Posterior cingulate gyrus (tissue), 11 donors: ENCODE data around the gene LZTFL1.
"Not testable (repeated sequence)": the region's sequence is repeated elsewhere in the genome, so short reads cannot be mapped to it uniquely, and the experiment has no call there.

Experiments
- DNase-seq, 10 donors: peaks; one replicate each; pipeline versions ENCODE4 v3.0.0 to v3.0.0-alpha.2; 2020 to 2021; ENCODE audit warnings: mixed read lengths in 3 of 10
- intact Hi-C: fragments of 100-400 bp; cut with DNase I; formaldehyde crosslinking; loops from one replicate; pipeline ENCODE4 v1.15.1; 2023

The LZTFL1 gene

DNA sequence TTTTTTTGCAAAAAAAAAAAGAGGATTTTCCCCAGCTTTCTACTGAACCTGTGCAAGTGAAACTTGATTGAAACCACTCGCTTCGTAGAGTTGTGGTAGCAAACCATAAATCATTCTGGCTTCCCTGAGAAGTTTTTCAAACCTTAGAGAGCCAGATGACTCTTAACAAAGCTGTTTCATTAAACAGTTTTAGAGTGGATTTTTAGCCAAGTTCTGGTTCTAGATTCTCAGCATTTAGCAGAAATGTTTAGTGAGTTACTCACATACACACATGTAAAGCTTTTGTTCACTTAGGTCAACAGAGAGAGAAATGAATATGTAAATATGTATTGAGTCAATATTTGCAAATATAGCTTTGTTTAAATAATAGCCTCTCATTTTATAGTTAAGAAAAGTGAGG lies 26.3 kb upstream of the LZTFL1 start:
- intact Hi-C loops = no loop called here
- DNase-seq = no peak

DNA sequence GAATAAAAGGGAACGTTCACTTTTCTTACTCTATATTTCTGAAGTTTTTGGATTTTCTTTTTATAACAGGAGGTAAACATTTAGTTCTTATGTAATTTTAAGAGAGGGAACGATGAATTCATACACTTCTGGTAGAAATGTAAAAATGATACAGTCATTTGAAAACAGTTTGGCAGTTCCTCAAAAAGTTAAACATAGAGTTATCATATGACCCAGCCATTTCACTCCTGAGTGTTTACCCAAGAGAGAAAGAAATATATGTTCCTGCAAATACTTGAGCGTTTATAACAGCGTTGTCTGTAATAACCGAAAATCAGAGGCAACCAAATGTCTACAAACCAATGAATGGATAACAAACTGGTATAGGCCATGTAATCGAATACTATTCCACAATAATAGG lies 23.6 kb upstream of the LZTFL1 start:
- no peak for DNase-seq
- intact Hi-C loops = no loop called here

DNA sequence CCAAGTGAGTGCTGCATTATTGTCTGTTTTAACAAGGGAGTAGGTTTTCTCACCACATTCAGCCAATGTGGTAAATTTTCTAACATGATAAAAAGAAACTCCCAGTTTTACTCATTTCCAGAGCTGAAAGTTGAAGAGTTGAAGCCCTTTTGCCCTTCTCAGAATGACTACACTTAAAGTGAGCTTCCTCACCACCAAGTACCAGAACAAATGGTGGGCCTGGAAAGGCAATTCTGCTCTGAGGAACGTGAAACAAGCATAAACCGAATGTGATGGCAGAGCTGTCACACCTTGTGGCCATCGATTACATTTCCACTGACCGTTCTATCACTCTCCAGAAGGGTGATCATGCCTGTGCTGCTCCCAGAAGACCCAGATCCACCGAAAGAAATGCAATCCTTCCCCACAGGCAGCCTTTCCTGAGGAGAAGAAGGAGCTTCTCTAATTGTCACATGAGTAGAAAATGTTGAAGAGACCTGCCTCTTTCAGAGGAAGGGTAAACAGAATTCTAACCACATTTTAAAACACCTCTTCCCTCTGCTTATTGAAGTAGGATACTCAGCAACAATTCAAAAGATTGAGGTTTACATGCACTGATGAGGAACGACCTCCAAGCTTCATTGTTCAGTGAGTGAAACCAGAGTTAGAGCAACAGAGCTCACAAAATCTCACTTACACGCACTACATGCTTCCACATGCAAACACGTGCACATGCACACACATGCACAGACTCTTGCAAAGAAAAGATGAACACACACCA lies 23.0 kb upstream of the LZTFL1 start:
- intact Hi-C loops = no loop called here
- DNase-seq = no peak

DNA sequence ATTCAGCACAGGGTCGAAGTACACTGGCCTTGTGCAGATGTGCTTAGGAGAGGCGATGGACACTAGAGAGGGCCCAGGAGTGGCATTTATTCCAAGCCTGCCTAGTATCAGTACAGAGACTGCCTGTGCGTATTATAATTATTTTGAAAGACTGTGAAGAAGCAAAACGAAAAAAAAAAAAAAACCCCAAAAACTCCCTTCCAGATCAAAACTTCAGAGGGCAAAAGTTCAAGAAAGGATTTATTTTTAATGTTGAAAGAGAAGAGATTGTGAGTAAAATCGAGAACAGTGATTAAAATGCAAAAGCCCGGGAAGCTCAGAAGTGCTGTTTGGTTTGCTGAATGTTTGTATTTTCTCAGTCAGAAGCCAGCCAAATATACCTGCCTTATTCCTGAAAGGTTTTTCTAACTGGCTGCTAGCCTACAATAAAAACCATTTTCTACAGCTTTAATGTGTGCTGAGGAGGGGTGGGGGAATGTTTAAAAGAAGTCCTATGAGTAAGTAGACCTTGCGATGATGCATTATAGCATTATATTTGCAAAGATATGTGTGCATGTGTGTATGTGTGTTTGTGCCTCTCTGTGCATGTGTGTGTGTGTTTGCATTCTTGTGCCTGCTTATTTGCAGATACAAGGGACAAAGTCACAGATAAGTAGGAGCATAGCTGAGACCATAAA lies 19.3 kb upstream of the LZTFL1 start:
- intact Hi-C loops = no loop called here

DNA sequence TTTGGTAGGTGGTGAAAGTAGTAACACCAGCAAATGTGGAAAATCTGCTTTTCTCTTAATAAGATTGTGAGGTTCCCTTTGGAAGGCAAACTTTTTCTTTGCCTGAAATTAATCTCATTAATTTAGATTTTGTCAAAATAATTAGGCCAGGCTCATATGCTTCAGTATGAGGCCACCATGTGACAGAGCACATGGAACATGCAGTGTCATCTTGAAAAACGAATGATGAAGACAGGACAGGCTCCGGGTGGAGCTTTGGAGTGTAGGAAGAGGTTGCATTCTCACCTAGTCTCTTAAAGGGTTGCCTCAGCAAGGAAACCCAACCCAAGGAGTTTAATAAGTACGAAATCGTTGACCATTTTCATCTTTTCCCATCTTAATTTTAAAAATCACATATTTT lies 18.6 kb upstream of the LZTFL1 start:
- no peak for DNase-seq
- intact Hi-C loops = no loop called here

More for the DNA sequence above, 19.3 kb upstream of the LZTFL1 start:
- no peak for DNase-seq

DNA sequence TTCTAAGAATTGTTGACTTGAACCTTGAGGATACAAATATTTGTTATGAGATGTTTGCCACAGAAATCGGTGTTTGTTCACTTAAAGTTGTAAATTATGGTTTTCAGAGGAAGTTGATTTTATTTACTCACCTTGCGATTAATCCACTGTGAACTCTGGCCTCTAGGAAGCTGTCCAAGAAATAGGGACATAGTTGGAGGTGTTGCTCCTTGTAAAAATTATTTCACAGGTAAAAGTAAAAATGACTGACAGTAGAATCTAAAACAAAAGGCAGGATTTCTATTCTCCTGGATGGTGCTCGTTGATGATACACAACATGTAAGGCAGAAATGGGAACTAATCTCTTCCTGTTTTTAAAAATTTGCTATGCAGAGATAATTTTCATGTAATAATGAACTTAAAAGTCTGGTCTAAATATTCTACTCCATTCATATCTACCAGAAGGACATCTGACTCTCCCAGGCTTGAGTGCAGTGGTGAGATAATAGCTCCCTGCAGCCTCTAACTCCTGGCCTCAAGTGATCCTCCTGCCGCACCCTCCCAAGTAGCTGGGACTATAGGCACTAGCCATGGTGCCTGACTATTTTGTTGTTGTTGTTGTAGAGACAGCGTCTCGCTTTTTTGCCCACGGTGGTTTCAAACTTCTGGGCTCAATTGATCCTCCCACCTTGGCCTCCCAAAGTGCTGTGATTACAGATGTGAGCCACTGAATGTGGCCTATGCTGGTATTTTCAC lies 17.1 kb upstream of the LZTFL1 start:
- intact Hi-C loops = no loop called here
- DNase-seq = no peak

DNA sequence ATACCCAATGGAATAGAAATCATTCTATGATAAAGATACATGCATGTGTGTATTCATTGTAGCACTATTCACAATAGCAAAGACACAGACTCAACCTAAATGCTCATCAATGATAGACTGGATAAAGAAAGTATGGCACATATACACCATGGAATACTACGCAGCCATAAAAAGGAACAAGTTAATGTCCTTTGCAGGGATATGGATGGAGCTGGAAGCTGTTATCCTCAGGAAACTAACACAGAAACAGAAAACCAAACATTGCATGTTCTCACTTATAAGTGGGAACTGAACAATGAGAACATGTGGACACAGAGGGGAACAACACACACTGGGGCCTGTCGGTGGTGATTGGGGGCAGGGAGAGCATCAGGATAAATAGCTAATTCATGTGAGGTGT lies 15.1 kb upstream of the LZTFL1 start:
- DNase-seq, intact Hi-C loops: not testable (repeated sequence)

DNA sequence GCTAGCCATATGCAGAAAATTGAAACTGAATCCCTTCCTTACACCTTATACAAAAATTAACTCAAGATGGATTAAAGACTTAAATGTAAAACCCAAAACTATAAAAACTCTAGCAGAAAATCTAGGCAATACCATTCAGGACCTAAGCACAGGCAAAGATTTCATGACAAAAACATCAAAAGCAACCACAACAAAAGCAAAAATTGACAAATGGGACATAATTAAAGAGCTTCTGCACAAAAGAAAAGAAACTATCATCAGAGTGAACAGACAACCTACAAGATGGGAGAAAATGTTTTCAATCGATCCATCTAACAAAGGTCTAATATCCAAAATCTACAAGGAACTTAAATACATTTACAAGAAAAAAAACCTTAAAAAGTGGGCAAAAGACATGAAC lies 14.4 kb upstream of the LZTFL1 start:
- intact Hi-C loops, DNase-seq: not testable (repeated sequence)

DNA sequence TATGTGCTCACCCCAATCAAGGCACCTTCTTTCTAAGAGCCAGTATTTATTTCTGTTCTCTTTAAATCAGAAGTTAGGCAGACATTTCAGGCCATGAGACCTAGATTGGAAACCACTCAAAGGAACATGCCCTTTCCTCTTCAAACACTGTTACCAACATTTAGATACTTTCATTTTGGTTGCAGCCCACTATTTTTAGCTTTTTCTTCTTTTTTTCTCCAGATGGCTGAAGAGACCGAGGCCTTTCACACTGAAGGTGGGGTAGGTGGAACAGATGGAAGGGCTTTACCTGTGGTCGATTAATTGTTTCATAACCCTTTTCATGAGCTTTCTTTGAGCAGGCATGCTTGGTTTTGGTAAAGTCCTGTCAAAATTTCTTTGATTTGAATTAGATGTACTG lies 10.9 kb upstream of the LZTFL1 start:
- DNase-seq = no peak
- intact Hi-C loops = no loop called here

DNA sequence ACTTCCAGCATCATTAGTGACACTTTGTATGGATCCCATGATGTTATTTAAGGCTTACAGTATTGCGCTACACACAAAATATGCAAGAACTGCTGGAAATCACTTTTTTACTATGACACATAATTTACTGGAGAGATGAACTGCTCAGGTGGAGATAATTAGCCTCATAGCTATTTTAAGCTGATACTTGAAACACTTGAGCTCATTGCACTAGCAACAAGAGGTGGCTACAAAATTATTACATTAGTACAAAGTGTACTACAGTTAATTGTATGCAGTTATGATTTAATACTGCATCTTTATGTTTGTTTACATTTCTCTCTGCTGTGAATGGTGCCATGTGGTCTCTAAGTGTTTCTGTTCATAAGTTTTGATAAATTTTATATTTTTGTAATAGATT lies 6.5 kb upstream of the LZTFL1 start:
- intact Hi-C loops = no loop called here
- no peak for DNase-seq

DNA sequence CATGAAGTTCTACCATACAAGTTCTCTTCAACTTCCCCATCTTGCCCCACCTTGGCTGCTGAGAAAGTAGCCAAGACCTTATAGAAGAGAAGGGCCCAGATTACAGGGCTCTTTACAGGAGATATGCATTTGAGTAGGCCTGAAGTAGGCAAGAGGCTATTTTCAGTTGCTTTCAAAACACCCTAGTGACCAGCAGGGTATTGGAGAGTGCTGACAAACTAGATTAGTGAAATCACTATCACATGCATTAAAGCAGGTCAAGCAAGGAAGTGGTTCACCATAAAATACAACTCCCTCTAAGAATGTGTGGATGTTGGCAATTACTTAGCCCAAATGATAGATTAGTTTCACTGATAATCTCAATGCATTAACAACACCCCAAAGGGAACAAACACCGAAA lies 2.7 kb upstream of the LZTFL1 start:
- intact Hi-C loops = loop anchor here (5.0 kb wide), 1 partner anchor 233 kb away; no protein-coding TSS in a partner anchor
- DNase-seq = no peak

DNA sequence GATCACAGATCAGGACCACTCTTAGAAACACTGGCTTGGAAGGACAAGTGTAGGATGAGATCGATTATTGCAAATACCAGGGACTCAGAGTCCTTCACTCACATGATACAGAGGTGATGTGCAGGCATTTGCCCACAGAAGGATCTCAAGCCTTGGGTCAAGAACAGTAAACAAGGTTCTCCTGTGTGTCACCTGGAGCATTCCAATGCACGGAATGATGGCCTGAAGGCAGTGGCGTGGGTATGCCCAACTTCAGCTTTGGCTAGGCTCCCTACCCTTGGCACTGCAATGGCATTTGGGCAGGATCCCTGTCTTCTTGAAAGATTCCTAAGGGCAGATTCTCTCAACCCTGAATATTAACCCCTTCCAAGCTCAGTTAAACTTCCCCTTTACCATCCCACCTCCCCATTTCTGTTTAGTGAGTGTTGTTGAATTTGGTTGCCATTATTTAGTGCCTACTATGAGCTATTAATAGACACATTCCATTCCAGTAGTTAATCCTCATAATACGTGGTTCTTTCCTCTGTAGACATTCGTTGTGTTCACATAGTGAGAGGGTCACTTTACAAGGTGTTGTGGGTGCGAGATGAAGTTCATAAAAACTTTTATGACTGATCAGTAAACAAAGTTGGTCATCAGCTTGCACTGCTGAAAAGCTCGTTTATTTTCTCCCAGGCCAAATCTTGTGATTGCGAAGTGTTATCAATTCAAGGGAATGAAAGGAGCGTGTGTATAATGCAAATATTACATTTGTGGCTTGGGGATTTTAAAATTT lies 1.1 kb upstream of the LZTFL1 start:
- intact Hi-C loops = loop anchor here (5.0 kb wide), 1 partner anchor 234 kb away; no protein-coding TSS in a partner anchor
- DNase-seq = no peak

DNA sequence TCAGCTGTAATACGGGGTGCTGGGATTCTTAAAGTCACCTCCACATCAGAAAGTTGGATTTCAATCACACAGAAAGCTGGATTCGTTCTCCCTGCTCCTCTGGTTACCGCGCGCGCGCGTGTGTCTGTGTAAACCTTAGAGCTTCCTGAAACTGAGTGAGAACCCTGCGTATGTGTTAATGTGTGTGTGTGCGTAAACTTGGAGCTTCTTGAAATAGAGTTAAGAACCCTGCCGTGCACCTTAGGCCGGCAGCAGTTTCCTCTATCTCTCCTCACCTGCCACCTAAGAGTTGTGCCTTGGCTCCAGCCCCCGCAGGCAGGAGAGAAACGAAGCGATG lies 531 bp downstream of the LZTFL1 start:
- intact Hi-C loops = loop anchor here (5.0 kb wide), 1 partner anchor 236 kb away; no protein-coding TSS in a partner anchor
- DNase-seq = peak in 1 of 10 donors; percentile 17

DNA sequence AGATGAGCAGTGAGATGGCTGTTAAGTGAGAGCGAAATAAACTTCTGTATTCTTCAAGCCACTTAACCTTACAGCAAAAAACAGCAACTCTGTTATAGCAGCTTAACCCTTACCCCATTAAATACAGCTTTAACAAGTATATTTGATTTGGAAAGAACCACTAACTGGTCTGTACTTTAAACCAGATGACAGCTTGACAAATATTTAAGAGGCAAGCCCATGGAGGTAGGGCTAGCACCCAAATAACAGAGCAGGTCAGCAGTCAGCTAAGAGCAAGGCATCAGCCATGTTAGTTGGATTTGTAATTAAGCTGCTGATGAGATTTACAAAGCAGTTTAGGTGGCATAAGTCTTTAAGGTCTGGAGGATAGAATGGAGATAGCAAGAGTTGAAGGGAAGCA lies 3.5 kb downstream of the LZTFL1 start:
- intact Hi-C loops = no loop called here
- DNase-seq = no peak

DNA sequence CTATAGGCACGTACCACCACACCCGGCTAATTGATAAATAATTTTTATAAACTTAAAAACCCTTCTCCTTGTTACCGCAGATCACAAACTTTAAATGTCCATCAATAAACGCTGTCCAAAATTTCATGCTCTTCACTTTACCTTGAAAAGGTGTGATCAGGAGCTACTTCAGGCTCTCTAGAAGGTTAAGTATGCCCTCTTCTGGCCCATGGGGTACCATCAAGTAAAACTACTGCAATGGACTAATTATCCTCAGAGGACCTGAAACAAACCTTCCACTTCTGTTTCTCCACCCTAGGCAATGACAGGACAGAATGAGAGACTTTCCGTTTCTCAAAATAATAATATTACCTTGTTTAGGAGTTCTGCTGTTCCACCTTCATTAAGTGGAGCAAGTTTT lies 9.2 kb downstream of the LZTFL1 start:
- intact Hi-C loops = no loop called here
- no peak for DNase-seq

DNA sequence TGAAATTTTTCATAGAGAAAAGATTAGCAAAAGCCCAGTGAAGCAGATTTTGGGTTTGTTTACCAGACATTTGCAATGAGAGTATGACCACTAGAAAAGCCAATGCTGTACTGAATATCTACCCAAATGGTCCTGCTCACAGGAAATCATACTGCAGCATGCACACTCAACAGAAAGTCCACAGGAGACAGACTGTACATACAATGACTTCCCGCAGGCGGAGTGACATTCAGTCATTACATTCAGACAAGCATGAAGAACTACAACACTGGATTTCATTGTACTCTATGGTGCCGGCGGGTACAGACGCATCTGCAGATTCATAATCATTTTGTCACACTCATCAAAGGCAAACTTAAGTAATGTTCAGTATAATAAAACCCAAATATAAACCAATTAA lies 11.8 kb downstream of the LZTFL1 start:
- intact Hi-C loops = no loop called here
- no peak for DNase-seq

DNA sequence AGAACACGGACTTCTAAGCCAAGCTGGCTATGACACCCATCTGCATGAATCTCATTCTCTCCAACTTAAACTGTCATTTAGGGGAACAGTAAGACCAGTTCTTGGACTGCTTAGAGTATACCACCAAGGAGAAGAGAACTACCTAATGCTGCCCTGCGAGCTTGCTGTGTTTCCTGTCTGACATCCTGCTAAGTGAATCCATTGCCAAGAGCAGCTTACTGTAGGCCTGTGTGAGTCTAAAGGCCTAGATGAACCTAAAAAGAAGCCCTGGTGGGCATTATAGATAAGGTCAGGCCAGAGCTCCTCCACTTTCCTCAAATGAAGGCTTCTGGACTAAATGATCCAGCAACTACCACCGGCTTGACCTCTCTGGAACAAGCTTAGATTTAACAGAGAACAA lies 15.0 kb downstream of the LZTFL1 start:
- DNase-seq = no peak
- intact Hi-C loops = no loop called here

DNA sequence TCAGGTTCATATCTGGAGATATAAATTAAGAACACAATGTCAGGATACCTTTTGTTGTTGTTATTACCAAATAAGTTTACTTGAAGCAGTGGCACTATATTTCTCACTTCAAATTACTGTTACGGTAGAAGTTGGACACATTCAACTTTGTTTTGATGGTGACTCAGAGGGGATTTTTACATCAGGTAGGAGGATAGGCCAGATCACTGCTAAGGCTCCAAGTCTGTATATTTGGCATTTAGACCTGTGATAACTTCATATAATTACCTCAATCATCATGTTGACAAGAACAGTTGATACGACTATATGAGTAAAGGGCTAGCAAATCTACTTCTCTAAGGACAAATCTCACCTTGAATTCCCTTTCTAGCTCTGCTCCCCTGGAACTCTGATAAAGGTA lies 15.6 kb downstream of the LZTFL1 start:
- no peak for DNase-seq
- intact Hi-C loops = no loop called here

DNA sequence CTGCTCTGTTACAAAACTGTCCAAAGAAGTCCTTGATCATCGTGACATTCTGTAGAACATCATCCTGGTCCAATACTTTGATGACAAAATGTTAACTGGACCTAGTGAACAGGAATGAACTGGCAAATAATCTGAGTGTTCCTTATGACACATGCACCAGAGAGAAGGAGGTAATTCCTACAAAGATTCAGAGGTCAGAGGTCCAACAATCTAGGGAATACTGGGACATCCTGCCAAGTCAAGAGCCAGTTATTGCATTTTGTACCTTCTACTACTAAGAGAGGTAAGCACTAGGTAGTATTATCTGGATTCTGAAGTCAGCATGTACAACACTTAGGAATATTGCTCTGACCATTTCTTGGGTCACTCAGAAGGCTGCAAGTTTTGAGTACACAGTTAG lies 20.8 kb downstream of the LZTFL1 start:
- intact Hi-C loops = no loop called here
- DNase-seq = no peak

DNA sequence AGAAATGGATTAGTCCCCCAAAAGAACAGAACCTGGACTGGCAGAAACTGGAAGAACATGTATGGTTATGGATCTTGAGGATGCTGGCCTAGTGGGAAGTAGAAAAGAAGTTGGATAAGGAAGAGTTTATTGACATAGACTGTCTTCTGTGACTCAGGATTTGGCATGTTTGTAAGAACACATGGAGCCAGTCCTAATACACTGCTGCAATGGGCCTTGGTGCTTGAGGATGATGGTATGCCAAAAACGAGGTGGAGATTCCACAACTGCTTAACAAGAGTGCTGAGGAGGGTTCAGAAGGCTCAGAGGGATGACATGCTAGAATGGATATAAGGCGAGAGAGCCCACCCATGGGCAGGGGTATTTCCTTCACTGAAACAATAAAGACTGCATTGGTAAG lies 22.4 kb downstream of the LZTFL1 start:
- intact Hi-C loops = no loop called here
- no peak for DNase-seq
